ENCODE data around the gene MTFR1L. TPM values are rescaled to one million over a fixed set of nuclear protein-coding genes. Genes with fewer than 3 reads are reported as not detected.

Gene MTFR1L
- polyA plus RNA-seq, 1 experiment, result 93.7 TPM

DNA sequence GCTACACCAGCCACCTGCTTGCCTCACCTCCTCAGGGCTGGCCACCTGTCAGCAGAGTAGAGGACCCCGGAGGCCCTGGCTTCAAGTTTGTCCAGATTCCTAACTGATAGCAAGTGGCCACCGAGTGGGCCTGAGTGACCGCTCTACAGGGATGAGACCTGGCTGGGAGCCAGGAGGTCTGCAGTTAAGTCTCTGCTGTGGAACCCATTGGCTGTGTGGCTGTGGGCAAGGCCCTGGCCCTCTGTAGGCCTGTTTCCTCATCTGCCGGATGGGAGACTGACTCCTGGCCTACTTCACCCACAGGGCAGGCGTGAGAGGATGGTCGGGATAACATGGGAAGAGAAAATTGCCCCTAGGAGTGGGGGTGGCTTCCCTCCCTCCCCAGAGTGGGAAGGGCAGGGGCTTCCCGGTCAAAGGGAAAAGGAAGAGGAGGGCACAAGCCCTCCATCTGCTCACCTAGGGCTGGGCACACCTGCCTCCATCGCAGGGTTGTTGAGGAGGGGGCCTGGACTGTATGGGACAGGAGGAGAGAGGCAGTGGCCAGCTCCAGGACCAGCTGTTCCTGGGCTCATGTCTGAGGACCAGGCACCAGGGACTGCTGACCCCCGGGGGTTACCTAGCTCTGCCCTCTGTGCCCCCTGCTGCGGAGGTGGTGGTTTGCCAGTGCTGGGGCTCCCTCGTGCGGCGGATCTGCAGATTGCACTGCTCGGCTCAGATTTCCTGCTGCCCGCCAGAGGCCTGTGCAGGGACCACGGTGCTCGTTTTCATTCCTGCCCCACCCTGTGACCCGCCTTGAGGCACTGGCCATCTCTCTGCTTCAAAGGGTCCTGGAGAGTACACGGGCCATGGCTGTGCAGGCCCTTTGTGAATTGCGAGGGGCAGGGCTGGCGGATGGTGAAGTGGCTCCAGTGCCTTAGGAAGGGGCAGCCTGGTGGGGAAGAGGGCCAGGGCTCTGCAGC lies 9.1 kb upstream of the MTFR1L start:
- no peak overlapping the region for H3K4me3 ChIP-seq (ENCODE audit: low read depth, low read length)
- POLR2A ChIA-PET, result no interaction called here
- no peaks in the 10 kb centered on the region for H3K27me3 ChIP-seq (ENCODE audit: control insufficient read depth, insufficient read depth, low read length)
- TF ChIP-seq, protein P1, sequence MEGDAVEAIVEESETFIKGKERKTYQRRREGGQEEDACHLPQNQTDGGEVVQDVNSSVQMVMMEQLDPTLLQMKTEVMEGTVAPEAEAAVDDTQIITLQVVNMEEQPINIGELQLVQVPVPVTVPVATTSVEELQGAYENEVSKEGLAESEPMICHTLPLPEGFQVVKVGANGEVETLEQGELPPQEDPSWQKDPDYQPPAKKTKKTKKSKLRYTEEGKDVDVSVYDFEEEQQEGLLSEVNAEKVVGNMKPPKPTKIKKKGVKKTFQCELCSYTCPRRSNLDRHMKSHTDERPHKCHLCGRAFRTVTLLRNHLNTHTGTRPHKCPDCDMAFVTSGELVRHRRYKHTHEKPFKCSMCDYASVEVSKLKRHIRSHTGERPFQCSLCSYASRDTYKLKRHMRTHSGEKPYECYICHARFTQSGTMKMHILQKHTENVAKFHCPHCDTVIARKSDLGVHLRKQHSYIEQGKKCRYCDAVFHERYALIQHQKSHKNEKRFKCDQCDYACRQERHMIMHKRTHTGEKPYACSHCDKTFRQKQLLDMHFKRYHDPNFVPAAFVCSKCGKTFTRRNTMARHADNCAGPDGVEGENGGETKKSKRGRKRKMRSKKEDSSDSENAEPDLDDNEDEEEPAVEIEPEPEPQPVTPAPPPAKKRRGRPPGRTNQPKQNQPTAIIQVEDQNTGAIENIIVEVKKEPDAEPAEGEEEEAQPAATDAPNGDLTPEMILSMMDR (IDR thresholded peaks at IDR 0.05; ENCODE audit: insufficient read depth, low read depth, low read length), result peak; percentile 92
- peaks cover 46% of the 10 kb centered on the region for H3K36me3 ChIP-seq (ENCODE audit: control insufficient read depth, insufficient read depth, low read length)
- DNase-seq (ENCODE audit: low read depth), result no peak
- CTCF ChIA-PET, result interaction anchor here (0.8 to 3.9 kb wide), 8 partner anchors 9 to 238 kb away, joined by 3 to 18 read pairs (median 4); partner anchors contain the start of gene MTFR1L

- TF ChIP-seq, protein P1 (IDR thresholded peaks at IDR 0.05; ENCODE audit: insufficient read depth, low read depth, low read length), result no peak
- no peak overlapping the region for H3K4me3 ChIP-seq (ENCODE audit: low read depth, low read length)
- H3K27me3 ChIP-seq (ENCODE audit: control insufficient read depth, insufficient read depth, low read length), result no peaks in the 10 kb centered on the region
- no peak for DNase-seq (ENCODE audit: low read depth)
- ChIA-PET POLR2A (no interaction called here), CTCF (interaction anchor here (0.8 to 3.9 kb wide), 8 partner anchors 8 to 203 kb away, joined by 3 to 18 read pairs (median 4); partner anchors contain the start of gene MTFR1L)
- peaks cover 47% of the 10 kb centered on the region for H3K36me3 ChIP-seq (ENCODE audit: control insufficient read depth, insufficient read depth, low read length)
Observed at GRCh38 chr1:25811384-25812082, 8.2 kb upstream of the MTFR1L start.

DNA sequence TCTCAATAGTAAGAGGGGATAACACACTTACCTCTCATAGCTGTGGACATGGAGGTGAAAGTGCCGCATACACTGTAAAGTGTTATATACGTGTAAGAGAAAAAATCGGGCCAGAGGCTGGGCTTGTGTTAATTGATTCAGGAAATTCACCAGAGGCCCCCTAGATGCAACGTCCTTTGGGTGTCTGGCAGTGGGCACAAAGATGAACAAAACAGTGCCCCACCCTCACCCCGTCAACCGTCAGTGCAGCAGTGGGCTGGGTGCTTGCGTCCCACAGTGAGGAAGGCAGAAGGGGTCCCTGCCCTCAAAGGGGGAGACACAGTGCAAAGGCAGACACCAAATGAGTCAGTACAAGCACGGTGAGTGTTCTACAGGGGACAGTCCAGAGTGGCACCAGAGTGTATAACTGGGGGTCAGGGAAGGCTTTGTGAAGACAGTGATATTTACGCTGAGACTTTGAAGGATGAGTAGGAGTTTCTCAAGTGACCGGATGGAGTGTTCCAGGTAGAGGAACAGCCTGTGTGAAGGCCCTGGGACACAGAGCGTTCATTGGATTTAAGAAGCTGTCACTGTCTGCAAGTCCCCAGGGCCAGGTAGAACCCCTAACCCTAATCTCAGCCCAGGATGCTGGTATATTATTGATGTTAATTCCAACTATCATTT lies 6.6 kb upstream of the MTFR1L start:
- CTCF ChIA-PET, result interaction anchor here (0.6 to 2.1 kb wide), 2 partner anchors 9 to 245 kb away, joined by 4 to 5 read pairs; no protein-coding TSS in a partner anchor
- H3K36me3 ChIP-seq (ENCODE audit: control insufficient read depth, insufficient read depth, low read length), result peaks cover 43% of the 10 kb centered on the region

GRCh38 chr1:25813734-25814471 lies 5.9 kb upstream of the MTFR1L start:
- H3K36me3 ChIP-seq (ENCODE audit: control insufficient read depth, insufficient read depth, low read length), result peaks cover 43% of the 10 kb centered on the region
- TF ChIP-seq, protein P1 (IDR thresholded peaks at IDR 0.05; ENCODE audit: insufficient read depth, low read depth, low read length), result no peak
- ChIA-PET CTCF (interaction anchor here (2.1 kb wide), 1 partner anchor 8 kb away, joined by 5 read pairs; no protein-coding TSS in a partner anchor), POLR2A (no interaction called here)
- no peak for DNase-seq (ENCODE audit: low read depth)
- H3K27me3 ChIP-seq (ENCODE audit: control insufficient read depth, insufficient read depth, low read length), result no peaks in the 10 kb centered on the region
- H3K4me3 ChIP-seq (ENCODE audit: low read depth, low read length), result no peak overlapping the region

More for the DNA sequence above, 6.6 kb upstream of the MTFR1L start:
- Histone ChIP-seq H3K4me3 (ENCODE audit: low read depth, low read length) (no peak overlapping the region), H3K27me3 (ENCODE audit: control insufficient read depth, insufficient read depth, low read length) (no peaks in the 10 kb centered on the region)
- POLR2A ChIA-PET, result no interaction called here
- no peak for DNase-seq (ENCODE audit: low read depth)
- TF ChIP-seq, protein P1 (IDR thresholded peaks at IDR 0.05; ENCODE audit: insufficient read depth, low read depth, low read length), result no peak

All from BJ (cell line).